CD14-positive monocyte (primary cell): ENCODE data around the gene GLRX5. TPM values are rescaled to one million over a fixed set of nuclear protein-coding genes. Genes with fewer than 3 reads are reported as not detected.

Experiments
- DNase-seq, 3 donors: peaks; one replicate each; pipeline ENCODE4 v3.0.0-alpha.2; 2011 to 2022
- H2AFZ ChIP-seq: 2 replicates; pipeline ENCODE4 v1.6.0; 2012; ENCODE audit warnings: mild to moderate bottlenecking, low read depth, low read length, inconsistent platforms; ENCODE audit not compliant: insufficient read depth, poor library complexity, severe bottlenecking
- H3K27ac ChIP-seq, 2 donors: 1 replicate in 1 of 2; 2 replicates in 1 of 2; pipeline ENCODE4 v1.5.1; 2012 to 2013; ENCODE audit warnings: low read length in 2 of 2, control low read depth in 1 of 2, inconsistent platforms in 1 of 2, low read depth in 1 of 2, mild to moderate bottlenecking in 1 of 2
- H3K27me3 ChIP-seq, 2 donors: one replicate each; pipeline versions ENCODE4 v1.6.0 to v1.6.1; 2011 to 2013; ENCODE audit warnings: low read length in 2 of 2; ENCODE audit not compliant: control insufficient read depth in 2 of 2, insufficient read depth in 2 of 2
- H3K36me3 ChIP-seq, 2 donors: replicated peaks in 1 of 2; 1 replicate in 1 of 2; 2 replicates in 1 of 2; pipeline versions ENCODE4 v1.5.1 to v1.6.1; 2012 to 2013; ENCODE audit warnings: low read length in 2 of 2, control low read depth in 1 of 2, inconsistent platforms in 1 of 2, mild to moderate bottlenecking in 1 of 2; ENCODE audit not compliant: insufficient read depth in 2 of 2, control insufficient read depth in 1 of 2
- H3K4me1 ChIP-seq, 2 donors: 1 replicate in 1 of 2; 2 replicates in 1 of 2; pipeline versions ENCODE4 v1.5.1 to v1.6.1; 2012 to 2013; ENCODE audit warnings: low read length in 2 of 2, control low read depth in 1 of 2, inconsistent platforms in 1 of 2, mild to moderate bottlenecking in 1 of 2, moderate library complexity in 1 of 2; ENCODE audit not compliant: insufficient read depth in 2 of 2, control insufficient read depth in 1 of 2
- H3K4me2 ChIP-seq: replicated peaks from 2 replicates; pipeline ENCODE3; 2012; ENCODE audit warnings: low read length, moderate library complexity, mild to moderate bottlenecking; ENCODE audit not compliant: poor library complexity, severe bottlenecking; ENCODE audit errors: extremely low read depth
- H3K4me3 ChIP-seq, 3 experiments: fragments of 200-600 bp in 1 of 3; sonication (generic) in 1 of 3; replicated peaks in 1 of 3; 1 replicate in 2 of 3; 2 replicates in 1 of 3; pipeline ENCODE4 v1.5.1; 2011 to 2013; ENCODE audit warnings: low read length in 3 of 3, mild to moderate bottlenecking in 3 of 3, control low read depth in 2 of 3, low read depth in 2 of 3, inconsistent platforms in 1 of 3, moderate library complexity in 1 of 3
- H3K79me2 ChIP-seq: 2 replicates; pipeline ENCODE4 v1.6.0; 2012; ENCODE audit warnings: mild to moderate bottlenecking, control low read depth, inconsistent platforms, low read length, moderate library complexity; ENCODE audit not compliant: insufficient read depth
- H3K9ac ChIP-seq: 2 replicates; pipeline ENCODE4 v1.6.0; 2017; ENCODE audit warnings: low read length, mild to moderate bottlenecking; ENCODE audit not compliant: insufficient read depth, poor library complexity, severe bottlenecking
- H3K9me3 ChIP-seq, 2 donors: replicated peaks in 1 of 2; 1 replicate in 1 of 2; 2 replicates in 1 of 2; pipeline versions ENCODE4 v1.5.1 to v1.6.1; 2012 to 2013; ENCODE audit warnings: low read length in 2 of 2, control low read depth in 1 of 2; ENCODE audit not compliant: control insufficient read depth in 1 of 2, insufficient read depth in 1 of 2
- H4K20me1 ChIP-seq: 2 replicates; pipeline ENCODE4 v1.6.0; 2012; ENCODE audit warnings: mild to moderate bottlenecking, low read length, control low read depth, moderate library complexity; ENCODE audit not compliant: insufficient read depth
- H3K27ac Mint-ChIP-seq, 7 donors: one replicate each; pipeline ENCODE4 v1.8.0; 2020; ENCODE audit warnings: mild to moderate bottlenecking in 7 of 7, mixed read lengths in 7 of 7, moderate library complexity in 6 of 7, inconsistent platforms in 2 of 7
- H3K27me3 Mint-ChIP-seq, 3 donors: one replicate each; pipeline ENCODE4 v1.8.0; 2021 to 2022; ENCODE audit warnings: low read depth in 3 of 3, mild to moderate bottlenecking in 3 of 3, mixed read lengths in 3 of 3, moderate library complexity in 3 of 3, inconsistent platforms in 1 of 3
- H3K36me3 Mint-ChIP-seq, 2 donors: one replicate each; pipeline ENCODE4 v1.8.0; 2020; ENCODE audit warnings: mixed read lengths in 2 of 2, inconsistent platforms in 1 of 2, mild to moderate bottlenecking in 1 of 2
- H3K4me1 Mint-ChIP-seq: one replicate; pipeline ENCODE4 v1.8.0; 2020; ENCODE audit warnings: mild to moderate bottlenecking, mixed read lengths
- H3K4me3 Mint-ChIP-seq, 2 donors: one replicate each; pipeline ENCODE4 v1.8.0; 2020; ENCODE audit warnings: mild to moderate bottlenecking in 2 of 2, mixed read lengths in 2 of 2, moderate library complexity in 1 of 2
- H3K9me3 Mint-ChIP-seq, 7 donors: one replicate each; pipeline ENCODE4 v1.8.0; 2020 to 2022; ENCODE audit warnings: mixed read lengths in 7 of 7, mild to moderate bottlenecking in 6 of 7, moderate library complexity in 6 of 7, inconsistent platforms in 2 of 7
- WGBS: methylation state at CpG from one replicate; pipeline ENCODE4 v1.1.5; 2013; ENCODE audit warnings: missing lambda C conversion rate; ENCODE audit not compliant: insufficient coverage; 5-methylcytosine and 5-hydroxymethylcytosine counted together
- intact Hi-C, 2 donors: fragments of 100-400 bp; cut with micrococcal nuclease; formaldehyde crosslinking; loops; one replicate each; pipeline versions ENCODE4 v1.15.0 to v1.15.1; 2023
- polyA plus RNA-seq, 3 donors: library from polyadenylated mRNA; depleted of rRNA in 1 of 3; unstranded in 2 of 3; stranded (reverse) in 1 of 3; fragments of 300-500 nt in 2 of 3; fragments of >200 nt in 1 of 3; fragmentation: Illumina TruSeq in 2 of 3; gene quantifications; 1 replicate in 2 of 3; 2 replicates in 1 of 3; pipeline ENCODE4 v1.2.3, GENCODE V29; 2012 to 2021
- TF ChIP-seq, protein P1 (sequence below): fragments of 200-600 bp; IDR thresholded peaks from one replicate; pipeline ENCODE4 v1.8.0; 2022; ENCODE audit warnings: antibody characterized with exemption, mild to moderate bottlenecking

GLRX5 gene
- polyA plus RNA-seq, 3 donors = 10.9 to 43.1 (median 31.1) TPM

DNA sequence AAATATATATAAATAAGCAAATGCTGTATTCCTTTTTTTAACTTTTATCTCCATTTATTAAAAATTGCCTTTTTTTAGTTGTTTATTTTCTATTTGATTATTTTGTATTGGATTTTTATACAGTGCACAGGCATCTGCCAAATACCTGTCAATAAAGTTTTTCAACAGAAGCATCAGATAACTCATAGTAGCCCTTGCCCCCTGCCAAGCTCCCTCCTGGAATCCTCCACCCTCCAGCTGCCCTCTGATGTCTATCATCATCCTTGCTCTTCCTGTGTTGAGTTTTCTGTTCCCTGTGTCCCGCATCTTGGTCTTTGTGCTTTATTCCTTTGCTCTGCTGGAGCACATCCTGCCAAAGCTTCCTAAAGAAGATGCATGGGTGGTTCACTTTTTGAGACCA, 16.6 kb downstream of the GLRX5 start:
- no peak overlapping the region for H3K4me2 ChIP-seq
- Mint-ChIP-seq H3K27ac (no peak overlapping the region), H3K4me1 (no peaks in the 10 kb centered on the region), H3K36me3 (peaks cover 9 to 10% of the 10 kb centered on the region in 2 donors), H3K27me3 (peaks cover 0 to 6% (median 1%) of the 10 kb centered on the region in 3 donors), H3K4me3 (no peak overlapping the region), H3K9me3 (peaks cover 0 to 2% (median 0%) of the 10 kb centered on the region in 7 donors)
- no peak for DNase-seq
- intact Hi-C loops = no loop called here
- H3K36me3 ChIP-seq = peaks cover 0 to 6% of the 10 kb centered on the region in 2 donors
- WGBS = no CpG with 5 or more reads among the region's 1 CpG
- H3K4me3 ChIP-seq = no peak overlapping the region
- no peaks in the 10 kb centered on the region for H3K27me3 ChIP-seq
- no peaks in the 10 kb centered on the region for H3K9me3 ChIP-seq
- H3K27ac ChIP-seq = no peak overlapping the region
- H4K20me1 ChIP-seq = no peaks in the 10 kb centered on the region
- H3K4me1 ChIP-seq = no peaks in the 10 kb centered on the region
- TF ChIP-seq, protein P1, sequence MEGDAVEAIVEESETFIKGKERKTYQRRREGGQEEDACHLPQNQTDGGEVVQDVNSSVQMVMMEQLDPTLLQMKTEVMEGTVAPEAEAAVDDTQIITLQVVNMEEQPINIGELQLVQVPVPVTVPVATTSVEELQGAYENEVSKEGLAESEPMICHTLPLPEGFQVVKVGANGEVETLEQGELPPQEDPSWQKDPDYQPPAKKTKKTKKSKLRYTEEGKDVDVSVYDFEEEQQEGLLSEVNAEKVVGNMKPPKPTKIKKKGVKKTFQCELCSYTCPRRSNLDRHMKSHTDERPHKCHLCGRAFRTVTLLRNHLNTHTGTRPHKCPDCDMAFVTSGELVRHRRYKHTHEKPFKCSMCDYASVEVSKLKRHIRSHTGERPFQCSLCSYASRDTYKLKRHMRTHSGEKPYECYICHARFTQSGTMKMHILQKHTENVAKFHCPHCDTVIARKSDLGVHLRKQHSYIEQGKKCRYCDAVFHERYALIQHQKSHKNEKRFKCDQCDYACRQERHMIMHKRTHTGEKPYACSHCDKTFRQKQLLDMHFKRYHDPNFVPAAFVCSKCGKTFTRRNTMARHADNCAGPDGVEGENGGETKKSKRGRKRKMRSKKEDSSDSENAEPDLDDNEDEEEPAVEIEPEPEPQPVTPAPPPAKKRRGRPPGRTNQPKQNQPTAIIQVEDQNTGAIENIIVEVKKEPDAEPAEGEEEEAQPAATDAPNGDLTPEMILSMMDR = no peak
- no peaks in the 10 kb centered on the region for H3K79me2 ChIP-seq
- H3K9ac ChIP-seq = no peak overlapping the region
- H2AFZ ChIP-seq = no peak overlapping the region

DNA sequence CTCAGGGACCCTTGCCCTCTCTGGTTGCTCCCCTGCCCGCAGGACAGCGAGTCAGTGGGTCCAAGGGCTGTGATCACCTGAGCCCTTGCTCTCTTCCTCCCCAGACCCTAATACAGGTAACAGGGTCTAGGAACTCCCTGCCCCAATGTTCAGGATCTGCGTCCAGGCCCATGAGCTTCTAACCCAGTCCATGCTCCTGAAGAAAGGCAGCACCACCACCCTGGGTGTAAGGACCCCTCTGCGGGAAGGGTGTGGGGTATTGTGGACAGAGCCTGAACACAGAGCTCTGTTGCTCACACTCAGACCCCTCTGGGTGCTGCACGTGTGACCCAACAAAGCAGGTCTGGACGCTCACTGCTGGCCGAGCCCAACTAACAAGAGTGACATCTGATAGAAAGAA, 18.3 kb downstream of the GLRX5 start:
- no peak overlapping the region for H3K4me3 Mint-ChIP-seq
- H3K27me3 Mint-ChIP-seq = peaks cover 0 to 4% (median 1%) of the 10 kb centered on the region in 3 donors
- H4K20me1 ChIP-seq = no peaks in the 10 kb centered on the region
- peaks cover 0 to 2% (median 0%) of the 10 kb centered on the region in 7 donors for H3K9me3 Mint-ChIP-seq
- H2AFZ ChIP-seq = no peak overlapping the region
- TF ChIP-seq, protein P1 = no peak
- no peaks in the 10 kb centered on the region for H3K27me3 ChIP-seq
- H3K9me3 ChIP-seq = no peaks in the 10 kb centered on the region
- peak overlapping the region in 1 of 7 donors; percentile 38 for H3K27ac Mint-ChIP-seq
- H3K36me3 ChIP-seq = no peaks in the 10 kb centered on the region
- intact Hi-C loops = no loop called here
- WGBS = 100% methylated on average over 3 of the region's 7 CpGs
- no peak overlapping the region for H3K4me2 ChIP-seq
- H3K4me3 ChIP-seq = no peak overlapping the region
- no peak overlapping the region for H3K27ac ChIP-seq
- H3K4me1 Mint-ChIP-seq = no peaks in the 10 kb centered on the region
- no peaks in the 10 kb centered on the region for H3K4me1 ChIP-seq
- H3K79me2 ChIP-seq = no peaks in the 10 kb centered on the region
- peaks cover 2 to 5% of the 10 kb centered on the region in 2 donors for H3K36me3 Mint-ChIP-seq
- H3K9ac ChIP-seq = no peak overlapping the region
- DNase-seq = no peak
